HCT116 (cell line): Measurements from ENCODE around the gene EHMT1. TPM values are rescaled to one million over a fixed set of nuclear protein-coding genes. Genes with fewer than 3 reads are reported as not detected.

Experiments
- ATAC-seq: fragments of 200-7000 bp; cut with Tn5 transposase; 2 replicates; pipeline ENCODE4 v1.9.1; 2020; ENCODE audit warnings: mild to moderate bottlenecking, moderate library complexity
- BruUV-seq: library from RNA; stranded (reverse); fragments of 400-500 nt; replicated peaks from 2 replicates; lab custom pipeline; 2021; lab: Mats Ljungman, UMichigan
- CTCF ChIA-PET: fragments of 300-600 bp; sonication (Branson Sonifier 250); formaldehyde crosslinking; loops from one replicate; lab custom pipeline; 2021; ENCODE audit warnings: antibody characterized with exemption; lab: Charles Lee
- POLR2A ChIA-PET: fragments of 300-600, 350-600 bp; sonication (Branson Sonifier 250); formaldehyde crosslinking; loops from one replicate; lab custom pipeline; 2021; ENCODE audit warnings: antibody characterized with exemption; lab: Charles Lee
- RAD21 ChIA-PET, 2 experiments: fragments of 300-600 bp; sonication (Branson Sonifier 250); formaldehyde crosslinking; loops; one replicate each; lab custom pipeline; 2023; ENCODE audit warnings: low total read pairs in 2 of 2; ENCODE audit not compliant: uncharacterized antibody in 2 of 2, unreplicated experiment in 2 of 2, low non-redundant PET in 1 of 2; lab: Charles Lee
- DNase-seq: peaks from one replicate; pipeline ENCODE4 v3.0.0-alpha.2; 2010; ENCODE audit warnings: low read depth, low spot score
- H2AFZ ChIP-seq: fragments of 200-600 bp; shearing (Covaris generic), sonication (generic); 2 replicates; pipeline ENCODE4 v1.6.1; 2017; ENCODE audit warnings: low read depth, mixed run types, mixed read lengths, antibody characterized with exemption, low read length; ENCODE audit not compliant: poor library complexity, severe bottlenecking
- H3K27ac ChIP-seq: 2 replicates; pipeline ENCODE4 v1.5.1; 2012; ENCODE audit warnings: low read depth, low read length
- H3K27me3 ChIP-seq: fragments of 200-600 bp; sonication (generic); 2 replicates; pipeline ENCODE4 v1.6.1; 2016; ENCODE audit warnings: mixed run types, low read length, mixed read lengths; ENCODE audit not compliant: insufficient read depth
- H3K36me3 ChIP-seq, 2 experiments: fragments of 200-500 bp in 1 of 2; fragments of 200-600 bp in 1 of 2; sonication (Bioruptor generic) in 1 of 2; sonication (generic) in 1 of 2; 2 replicates each; pipeline versions ENCODE4 v1.5.1 to v1.6.1; 2014 to 2016; ENCODE audit warnings: low read length in 2 of 2, inconsistent platforms in 1 of 2, mixed read lengths in 1 of 2, mixed run types in 1 of 2; ENCODE audit not compliant: insufficient read depth in 2 of 2, control insufficient read depth in 1 of 2
- H3K4me1 ChIP-seq, 2 experiments: fragments of 200-600 bp in 1 of 2; sonication (generic) in 1 of 2; 2 replicates each; pipeline versions ENCODE4 v1.5.1 to v1.6.1; 2012 to 2017; ENCODE audit warnings: low read length in 2 of 2, inconsistent platforms in 1 of 2, mild to moderate bottlenecking in 1 of 2, mixed read lengths in 1 of 2, mixed run types in 1 of 2, moderate library complexity in 1 of 2; ENCODE audit not compliant: insufficient read depth in 2 of 2, control insufficient read depth in 1 of 2
- H3K4me2 ChIP-seq: fragments of 200-600 bp; sonication (generic); 2 replicates; pipeline ENCODE4 v1.6.1; 2017; ENCODE audit warnings: mixed run types, low read length, mixed read lengths
- H3K4me3 ChIP-seq, 2 experiments: fragments of 200-600 bp in 1 of 2; sonication (generic) in 1 of 2; replicated peaks in 1 of 2; 2 replicates each; pipeline ENCODE4 v1.5.1; 2011 to 2016; ENCODE audit warnings: low read length in 2 of 2, control low read depth in 1 of 2, low read depth in 1 of 2, mild to moderate bottlenecking in 1 of 2, mixed read lengths in 1 of 2, mixed run types in 1 of 2
- H3K79me2 ChIP-seq: fragments of 200-600 bp; sonication (generic); 2 replicates; pipeline ENCODE4 v1.6.1; 2017; ENCODE audit warnings: mild to moderate bottlenecking, mixed run types, low read length, moderate library complexity, mixed read lengths; ENCODE audit not compliant: insufficient read depth
- H3K9ac ChIP-seq: fragments of 200-600 bp; sonication (generic); 2 replicates; pipeline ENCODE4 v1.6.1; 2016; ENCODE audit warnings: low read length, mixed read lengths
- H3K9me2 ChIP-seq: fragments of 200-600 bp; sonication (generic), shearing (Covaris generic); 2 replicates; pipeline ENCODE4 v1.6.1; 2017; ENCODE audit warnings: mixed run types, mild to moderate bottlenecking, moderate library complexity; ENCODE audit not compliant: insufficient read depth
- H3K9me3 ChIP-seq, 2 experiments: fragments of 200-500 bp in 1 of 2; fragments of 200-600 bp in 1 of 2; sonication (Bioruptor generic) in 1 of 2; sonication (generic) in 1 of 2; 2 replicates each; pipeline ENCODE4 v1.6.1; 2014 to 2017; ENCODE audit warnings: low read length in 2 of 2, mixed read lengths in 2 of 2, inconsistent platforms in 1 of 2, low read depth in 1 of 2, mild to moderate bottlenecking in 1 of 2, mixed run types in 1 of 2, moderate library complexity in 1 of 2; ENCODE audit not compliant: control insufficient read depth in 1 of 2, insufficient read depth in 1 of 2
- H4K20me1 ChIP-seq: fragments of 200-600 bp; sonication (generic), shearing (Covaris generic); 2 replicates; pipeline ENCODE4 v1.6.1; 2017; ENCODE audit warnings: mixed run types, mild to moderate bottlenecking, moderate library complexity; ENCODE audit not compliant: insufficient read depth
- CBX3 ChIP-seq: IDR thresholded peaks from 2 replicates; pipeline ENCODE4 v1.6.1; 2012; ENCODE audit warnings: low read depth
- CEBPB ChIP-seq: IDR thresholded peaks from 2 replicates; pipeline ENCODE4 v1.6.1; 2012; ENCODE audit warnings: low read depth
- EZH2phosphoT487 ChIP-seq: fragments of 200-600 bp; IDR thresholded peaks from 2 replicates; pipeline ENCODE4 v1.6.1; 2018; ENCODE audit warnings: antibody characterized with exemption, borderline replicate concordance
- FOSL1 ChIP-seq: IDR thresholded peaks from 2 replicates; pipeline ENCODE4 v1.6.1; 2012; ENCODE audit warnings: low read depth
- POLR2A ChIP-seq: IDR thresholded peaks from 2 replicates; pipeline ENCODE4 v1.7.0; 2011; ENCODE audit warnings: borderline replicate concordance; ENCODE audit not compliant: insufficient read depth, insufficient read length; ENCODE audit errors: extremely low read depth
- POLR2AphosphoS5 ChIP-seq: IDR thresholded peaks from 2 replicates; pipeline ENCODE4 v1.6.1; 2011; ENCODE audit warnings: mild to moderate bottlenecking, low read depth, low read length, moderate library complexity
- RAD21 ChIP-seq: IDR thresholded peaks from 2 replicates; pipeline ENCODE4 v1.6.1; 2012; ENCODE audit warnings: low read depth, mild to moderate bottlenecking
- SIN3A ChIP-seq: IDR thresholded peaks from 2 replicates; pipeline ENCODE4 v1.6.1; 2012; ENCODE audit warnings: low read depth
- SP1 ChIP-seq: IDR thresholded peaks from 2 replicates; pipeline ENCODE4 v1.6.1; 2012; ENCODE audit warnings: low read depth
- TCF7L2 ChIP-seq: IDR thresholded peaks from 2 replicates; pipeline ENCODE4 v1.7.0; 2011; ENCODE audit warnings: borderline replicate concordance, inconsistent platforms; ENCODE audit not compliant: insufficient read depth, insufficient read length; ENCODE audit errors: extremely low read depth
- YY1 ChIP-seq: IDR thresholded peaks from 2 replicates; pipeline ENCODE4 v1.6.1; 2011; ENCODE audit warnings: low read length, low read depth, moderate library complexity, mild to moderate bottlenecking; ENCODE audit not compliant: insufficient replicate concordance; ENCODE audit errors: extremely low read depth
- ZBTB33 ChIP-seq: IDR thresholded peaks from 2 replicates; pipeline ENCODE4 v1.6.1; 2011; ENCODE audit warnings: mild to moderate bottlenecking, low read length, moderate library complexity; ENCODE audit not compliant: insufficient replicate concordance; ENCODE audit errors: extremely low read depth
- ZFX ChIP-seq: fragments of 450-650 bp; IDR thresholded peaks from 2 replicates; pipeline ENCODE4 v1.6.1; 2017
- ZNF274 ChIP-seq: fragments of 200-500 bp; sonication (Bioruptor generic); IDR thresholded peaks from 2 replicates; pipeline ENCODE4 v1.6.1; 2014; ENCODE audit warnings: mild to moderate bottlenecking, low read depth, low read length, inconsistent platforms
- intact Hi-C: fragments of 100-400 bp; cut with micrococcal nuclease; formaldehyde crosslinking; loops from 2 replicates; pipeline ENCODE4 v1.10.0; 2022
- total RNA-seq: library from RNA; stranded (reverse); gene quantifications from one replicate; pipeline ENCODE4 v1.2.1, GENCODE V29; 2021; ENCODE audit not compliant: unreplicated experiment
- TF ChIP-seq, protein P1 (sequence below): IDR thresholded peaks from 2 replicates; pipeline ENCODE4 v1.6.1; 2012
- TF ChIP-seq, protein P2 (sequence below): IDR thresholded peaks from 2 replicates; pipeline ENCODE4 v1.6.1; 2012; ENCODE audit warnings: low read depth

The EHMT1 gene
- total RNA-seq, 1 experiment from 2014 or later, result 86.1 TPM

- Histone ChIP-seq H4K20me1 (no peaks in the 10 kb centered on the region), H3K9ac (no peak overlapping the region), H3K4me3 (no peak overlapping the region), H3K36me3 (no peaks in the 10 kb centered on the region), H3K4me1 (peaks cover 0 to 6% of the 10 kb centered on the region in 2 experiments; a peak in 1 of 4 replicates), H3K27me3 (peaks cover 9% of the 10 kb centered on the region; the same call in 1 of the 2 replicates), H2AFZ (no peak overlapping the region), H3K9me3 (no peaks in the 10 kb centered on the region), H3K79me2 (no peaks in the 10 kb centered on the region), H3K27ac (no peak overlapping the region), H3K4me2 (no peak overlapping the region), H3K9me2 (no peaks in the 10 kb centered on the region)
- intact Hi-C loops, result no loop called here
- POLR2A ChIA-PET, result no interaction called here
- no TSS peak for BruUV-seq
- ATAC-seq (no peak), DNase-seq (no peak)
- CTCF ChIA-PET, result no interaction called here
- RAD21 ChIA-PET, result no interaction called here
- no peak for TF ChIP-seq POLR2AphosphoS5
- TF ChIP-seq ZNF274, result no peak
- TF ChIP-seq CEBPB, result no peak
- TF ChIP-seq ZBTB33, result no peak
- no peak for TF ChIP-seq ZFX
- TF ChIP-seq YY1, result no peak
- TF ChIP-seq TCF7L2, result no peak
- no peak for TF ChIP-seq CBX3
- TF ChIP-seq, protein P1, sequence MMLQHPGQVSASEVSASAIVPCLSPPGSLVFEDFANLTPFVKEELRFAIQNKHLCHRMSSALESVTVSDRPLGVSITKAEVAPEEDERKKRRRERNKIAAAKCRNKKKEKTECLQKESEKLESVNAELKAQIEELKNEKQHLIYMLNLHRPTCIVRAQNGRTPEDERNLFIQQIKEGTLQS, result no peak
- TF ChIP-seq EZH2phosphoT487, result no peak
- TF ChIP-seq RAD21, result no peak
- no peak for TF ChIP-seq FOSL1
- no peak for TF ChIP-seq SIN3A
- no peak for TF ChIP-seq POLR2A
- TF ChIP-seq, protein P2, sequence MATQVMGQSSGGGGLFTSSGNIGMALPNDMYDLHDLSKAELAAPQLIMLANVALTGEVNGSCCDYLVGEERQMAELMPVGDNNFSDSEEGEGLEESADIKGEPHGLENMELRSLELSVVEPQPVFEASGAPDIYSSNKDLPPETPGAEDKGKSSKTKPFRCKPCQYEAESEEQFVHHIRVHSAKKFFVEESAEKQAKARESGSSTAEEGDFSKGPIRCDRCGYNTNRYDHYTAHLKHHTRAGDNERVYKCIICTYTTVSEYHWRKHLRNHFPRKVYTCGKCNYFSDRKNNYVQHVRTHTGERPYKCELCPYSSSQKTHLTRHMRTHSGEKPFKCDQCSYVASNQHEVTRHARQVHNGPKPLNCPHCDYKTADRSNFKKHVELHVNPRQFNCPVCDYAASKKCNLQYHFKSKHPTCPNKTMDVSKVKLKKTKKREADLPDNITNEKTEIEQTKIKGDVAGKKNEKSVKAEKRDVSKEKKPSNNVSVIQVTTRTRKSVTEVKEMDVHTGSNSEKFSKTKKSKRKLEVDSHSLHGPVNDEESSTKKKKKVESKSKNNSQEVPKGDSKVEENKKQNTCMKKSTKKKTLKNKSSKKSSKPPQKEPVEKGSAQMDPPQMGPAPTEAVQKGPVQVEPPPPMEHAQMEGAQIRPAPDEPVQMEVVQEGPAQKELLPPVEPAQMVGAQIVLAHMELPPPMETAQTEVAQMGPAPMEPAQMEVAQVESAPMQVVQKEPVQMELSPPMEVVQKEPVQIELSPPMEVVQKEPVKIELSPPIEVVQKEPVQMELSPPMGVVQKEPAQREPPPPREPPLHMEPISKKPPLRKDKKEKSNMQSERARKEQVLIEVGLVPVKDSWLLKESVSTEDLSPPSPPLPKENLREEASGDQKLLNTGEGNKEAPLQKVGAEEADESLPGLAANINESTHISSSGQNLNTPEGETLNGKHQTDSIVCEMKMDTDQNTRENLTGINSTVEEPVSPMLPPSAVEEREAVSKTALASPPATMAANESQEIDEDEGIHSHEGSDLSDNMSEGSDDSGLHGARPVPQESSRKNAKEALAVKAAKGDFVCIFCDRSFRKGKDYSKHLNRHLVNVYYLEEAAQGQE, result no peak
- no peak for TF ChIP-seq SP1
Observed at GRCh38 chr9:137875846-137876245, 257.0 kb downstream of the EHMT1 start.
